DND-41 (cell line): ENCODE data around the gene CALN1.

Source experiments
- EZH2 ChIP-seq: IDR thresholded peaks from 3 replicates; pipeline ENCODE4 v1.6.1; 2012; ENCODE audit warnings: borderline replicate concordance, low read depth, mild to moderate bottlenecking, moderate library complexity, low read length, inconsistent platforms; ENCODE audit not compliant: severe bottlenecking
- TF ChIP-seq, protein P1 (sequence below): IDR thresholded peaks from 2 replicates; pipeline ENCODE4 v1.5.1; 2012; ENCODE audit warnings: borderline replicate concordance, low read length, moderate library complexity, mild to moderate bottlenecking; ENCODE audit not compliant: poor library complexity, severe bottlenecking; ENCODE audit errors: extremely low read depth

DNA sequence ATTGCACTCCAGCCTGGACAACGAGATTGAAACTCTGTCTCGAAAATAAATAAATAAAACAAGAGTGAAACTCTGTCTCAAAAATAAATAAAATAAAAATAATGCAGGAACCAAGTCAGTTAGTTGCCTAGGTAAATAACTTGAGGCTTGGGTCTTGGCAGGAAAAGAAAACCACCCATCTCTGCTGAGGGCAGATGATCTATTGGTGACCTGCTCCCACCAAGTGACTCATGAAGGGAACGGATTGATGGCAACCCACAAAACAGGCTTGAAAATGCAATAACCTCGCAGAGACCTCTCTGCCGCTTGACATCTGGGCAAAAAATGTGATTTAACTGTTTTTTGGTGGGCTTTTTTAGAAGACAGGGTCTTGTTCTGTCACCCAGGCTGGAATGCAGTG is 86.6 kb downstream of the CALN1 start:
- TF ChIP-seq, protein P1, sequence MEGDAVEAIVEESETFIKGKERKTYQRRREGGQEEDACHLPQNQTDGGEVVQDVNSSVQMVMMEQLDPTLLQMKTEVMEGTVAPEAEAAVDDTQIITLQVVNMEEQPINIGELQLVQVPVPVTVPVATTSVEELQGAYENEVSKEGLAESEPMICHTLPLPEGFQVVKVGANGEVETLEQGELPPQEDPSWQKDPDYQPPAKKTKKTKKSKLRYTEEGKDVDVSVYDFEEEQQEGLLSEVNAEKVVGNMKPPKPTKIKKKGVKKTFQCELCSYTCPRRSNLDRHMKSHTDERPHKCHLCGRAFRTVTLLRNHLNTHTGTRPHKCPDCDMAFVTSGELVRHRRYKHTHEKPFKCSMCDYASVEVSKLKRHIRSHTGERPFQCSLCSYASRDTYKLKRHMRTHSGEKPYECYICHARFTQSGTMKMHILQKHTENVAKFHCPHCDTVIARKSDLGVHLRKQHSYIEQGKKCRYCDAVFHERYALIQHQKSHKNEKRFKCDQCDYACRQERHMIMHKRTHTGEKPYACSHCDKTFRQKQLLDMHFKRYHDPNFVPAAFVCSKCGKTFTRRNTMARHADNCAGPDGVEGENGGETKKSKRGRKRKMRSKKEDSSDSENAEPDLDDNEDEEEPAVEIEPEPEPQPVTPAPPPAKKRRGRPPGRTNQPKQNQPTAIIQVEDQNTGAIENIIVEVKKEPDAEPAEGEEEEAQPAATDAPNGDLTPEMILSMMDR = no peak
- no peak for TF ChIP-seq EZH2
